Thymus (tissue), 11 donors: ENCODE data around the gene DOK1. TPM values are rescaled to one million over a fixed set of nuclear protein-coding genes. Genes with fewer than 3 reads are reported as not detected.

Source experiments
- DNase-seq, 9 donors: peaks; one replicate each; pipeline ENCODE4 v3.0.0-alpha.2; 2013; ENCODE audit warnings: low spot score in 9 of 9, low read depth in 6 of 9, missing footprints in 1 of 9
- H3K27ac ChIP-seq, 2 donors: one replicate each; pipeline ENCODE4 v1.5.1; 2013; ENCODE audit warnings: control low read depth in 1 of 2, low read depth in 1 of 2, low read length in 1 of 2, mild to moderate bottlenecking in 1 of 2, moderate library complexity in 1 of 2
- H3K27me3 ChIP-seq, 2 donors: one replicate each; pipeline ENCODE4 v1.5.1; 2013; ENCODE audit warnings: low read length in 1 of 2; ENCODE audit not compliant: control insufficient read depth in 2 of 2, insufficient read depth in 1 of 2
- H3K36me3 ChIP-seq, 2 donors: one replicate each; pipeline ENCODE4 v1.5.1; 2013; ENCODE audit warnings: low read length in 1 of 2, mild to moderate bottlenecking in 1 of 2, moderate library complexity in 1 of 2; ENCODE audit not compliant: control insufficient read depth in 2 of 2, insufficient read depth in 2 of 2
- H3K4me1 ChIP-seq, 2 donors: one replicate each; pipeline ENCODE4 v1.5.1; 2013; ENCODE audit warnings: low read length in 2 of 2; ENCODE audit not compliant: control insufficient read depth in 2 of 2, insufficient read depth in 2 of 2
- H3K4me3 ChIP-seq, 2 donors: one replicate each; pipeline ENCODE4 v1.5.1; 2013; ENCODE audit warnings: low read length in 2 of 2, control low read depth in 1 of 2, mild to moderate bottlenecking in 1 of 2
- H3K9me3 ChIP-seq, 2 donors: one replicate each; pipeline ENCODE4 v1.5.1; 2013; ENCODE audit warnings: low read length in 1 of 2, mild to moderate bottlenecking in 1 of 2; ENCODE audit not compliant: control insufficient read depth in 2 of 2, insufficient read depth in 1 of 2
- WGBS: extraction: QIAGEN DNeasy Blood & Tissue Kit; methylation state at CpG from one replicate; pipeline ENCODE4 v1.1.7; 2013; 5-methylcytosine and 5-hydroxymethylcytosine counted together
- polyA plus RNA-seq: library from polyadenylated mRNA; stranded (reverse); fragments of 200-250 nt; gene quantifications from one replicate; pipeline ENCODE4 v1.2.3, GENCODE V29; 2013
- total RNA-seq: library from RNA; stranded (reverse); fragments of 120-200 nt; gene quantifications from one replicate; pipeline ENCODE4 v1.2.4, GENCODE V29; 2013
- donor health status: healthy.

DOK1 gene
- total and polyA plus RNA-seq, 2 donors = 14.3 to 17.2 TPM

DNA sequence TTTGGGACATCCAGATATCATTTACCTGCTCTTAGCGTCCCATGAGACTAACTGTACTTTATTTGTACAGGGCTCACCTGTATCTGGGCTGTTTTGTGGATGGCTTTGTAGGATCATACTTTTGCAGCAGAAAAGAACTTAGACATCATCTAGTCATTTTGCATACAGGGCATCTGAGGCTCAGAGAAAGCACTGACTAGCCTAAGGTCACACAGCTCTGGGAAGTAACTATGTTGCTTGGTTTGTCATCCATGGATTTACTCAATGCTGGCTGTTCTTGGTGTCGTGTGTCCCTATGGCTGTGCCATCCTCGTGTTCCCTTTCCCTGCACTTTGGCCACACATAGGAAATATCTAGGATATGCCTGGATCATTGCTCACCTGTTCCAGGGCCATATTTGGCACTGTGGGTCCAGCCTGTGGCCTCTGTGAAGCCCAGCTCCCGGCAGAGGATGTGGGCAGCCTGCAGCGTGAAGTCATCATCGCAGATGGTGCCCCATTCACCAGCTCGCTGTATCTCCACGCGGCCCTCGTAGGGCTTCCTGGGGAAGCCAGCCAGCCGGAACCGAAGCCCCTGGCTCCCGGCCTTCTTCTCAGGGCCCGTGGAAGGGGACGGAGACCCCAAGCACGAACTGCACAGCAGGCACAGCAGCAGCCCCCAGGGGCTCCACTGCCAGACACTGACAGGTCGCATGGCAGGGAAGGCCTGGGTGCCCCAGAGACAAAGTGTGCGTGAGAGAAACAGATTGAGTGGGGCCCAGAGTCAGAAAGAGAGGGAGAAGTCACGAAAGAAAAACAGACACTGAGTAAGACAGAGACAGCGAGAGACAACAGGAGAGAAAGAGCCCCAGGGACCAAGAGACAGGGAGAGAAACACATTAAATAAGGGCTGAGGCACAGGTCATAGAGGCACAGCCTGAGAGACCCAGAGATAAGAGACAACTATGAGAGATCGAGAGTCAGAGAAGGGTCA is 2.3 kb upstream of the DOK1 start:
- Histone ChIP-seq H3K27me3 (peaks cover 51 to 88% of the 10 kb centered on the region in 2 donors), H3K4me1 (peaks cover 7 to 39% of the 10 kb centered on the region in 2 donors), H3K4me3 (no peak overlapping the region), H3K9me3 (peaks cover 5 to 7% of the 10 kb centered on the region in 2 donors), H3K27ac (no peak overlapping the region), H3K36me3 (peaks cover 2 to 3% of the 10 kb centered on the region in 2 donors)
- DNase-seq = no peak
- WGBS = 77% methylated on average over 21 of the region's 21 CpGs

DNA sequence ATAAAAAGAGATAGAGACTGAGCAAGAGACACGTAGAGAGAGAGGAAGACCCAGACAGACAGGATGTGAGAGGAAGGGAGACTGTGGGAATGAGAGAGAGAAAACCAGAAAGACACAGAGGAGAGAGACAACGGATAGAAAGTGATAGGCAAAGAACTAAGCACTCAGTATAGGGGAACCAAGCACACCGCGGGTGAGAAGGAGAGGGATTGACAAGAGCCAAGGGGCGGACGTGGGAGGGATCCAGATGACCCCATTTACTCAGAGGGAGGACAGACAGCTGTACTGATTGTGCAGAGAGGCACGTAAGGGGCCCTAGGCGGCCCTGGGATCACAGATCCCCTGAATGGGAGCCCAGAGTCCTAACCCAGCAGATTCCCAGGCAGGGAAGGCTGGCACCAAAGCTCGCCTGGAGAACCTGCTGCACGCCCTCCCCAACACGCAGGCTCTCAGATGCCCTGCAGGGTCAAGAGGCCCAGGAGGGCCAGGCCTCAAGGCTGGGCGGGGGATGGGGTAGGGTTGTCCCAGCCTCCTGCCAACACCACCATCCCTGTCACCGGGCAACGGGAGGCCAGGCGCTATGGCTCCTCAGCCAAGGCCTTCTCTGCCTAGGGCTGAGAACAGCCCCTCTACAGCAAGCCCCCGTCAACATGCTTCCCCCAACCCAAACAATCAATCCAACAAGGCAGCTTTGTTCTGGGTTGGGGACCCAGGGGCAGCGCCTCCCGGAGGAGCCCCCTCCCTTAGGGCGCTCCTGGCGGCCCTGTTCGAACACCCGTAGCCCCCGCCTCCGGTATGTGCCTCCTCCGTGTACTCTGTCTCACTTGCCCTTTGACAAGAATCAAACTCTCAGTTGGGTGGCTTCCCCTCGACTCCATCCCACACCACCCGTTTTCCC is 1.4 kb upstream of the DOK1 start:
- Histone ChIP-seq H3K4me3 (no peak overlapping the region), H3K36me3 (peaks cover 2 to 3% of the 10 kb centered on the region in 2 donors), H3K9me3 (peaks cover 5 to 7% of the 10 kb centered on the region in 2 donors), H3K27ac (no peak overlapping the region), H3K4me1 (peaks cover 7 to 39% of the 10 kb centered on the region in 2 donors), H3K27me3 (peaks cover 44 to 80% of the 10 kb centered on the region in 2 donors)
- 90% methylated on average over 27 of the region's 27 CpGs for WGBS
- no peak for DNase-seq

DNA sequence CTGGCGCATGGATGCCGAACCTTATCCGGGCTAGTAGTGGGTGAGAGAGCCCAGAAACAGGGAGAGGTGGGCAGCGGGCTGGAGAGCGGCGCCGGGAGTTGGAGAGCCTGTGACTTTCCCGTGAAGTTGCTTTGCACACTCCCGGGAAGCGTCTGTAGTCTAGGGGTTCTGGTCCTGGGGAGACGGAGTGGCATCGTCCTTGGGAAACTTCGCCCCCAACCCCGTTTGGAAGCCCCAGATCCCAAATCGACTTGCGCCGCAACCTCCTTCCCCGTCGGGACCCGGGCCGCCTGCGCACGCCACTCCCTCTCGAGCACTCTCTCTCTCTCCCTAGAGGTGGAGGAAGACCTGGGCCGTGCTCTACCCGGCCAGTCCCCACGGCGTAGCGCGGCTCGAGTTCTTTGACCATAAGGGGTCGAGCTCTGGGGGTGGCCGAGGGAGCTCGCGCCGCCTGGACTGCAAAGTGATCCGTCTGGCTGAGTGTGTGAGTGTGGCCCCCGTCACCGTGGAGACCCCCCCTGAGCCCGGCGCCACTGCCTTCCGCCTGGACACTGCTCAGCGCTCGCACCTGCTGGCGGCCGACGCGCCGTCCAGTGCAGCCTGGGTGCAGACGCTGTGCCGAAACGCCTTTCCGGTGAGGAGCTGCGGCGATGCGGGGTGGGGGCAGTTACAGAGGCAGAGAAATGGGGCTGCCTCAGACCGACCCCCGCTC is 456 bp downstream of the DOK1 start:
- under 1% methylated on average over 58 of the region's 58 CpGs for WGBS
- peak in 3 of 9 donors; percentile 18 to 61 (median 44) for DNase-seq
- peaks cover 7 to 28% of the 10 kb centered on the region in 2 donors for H3K4me1 ChIP-seq
- peak overlapping the region; percentile 97 to 99 for H3K4me3 ChIP-seq
- H3K36me3 ChIP-seq = peaks cover 2 to 3% of the 10 kb centered on the region in 2 donors
- peaks cover 27 to 63% of the 10 kb centered on the region in 2 donors for H3K27me3 ChIP-seq
- H3K27ac ChIP-seq = peak overlapping the region in 1 of 2 donors; percentile 58
- H3K9me3 ChIP-seq = no peaks in the 10 kb centered on the region

DNA sequence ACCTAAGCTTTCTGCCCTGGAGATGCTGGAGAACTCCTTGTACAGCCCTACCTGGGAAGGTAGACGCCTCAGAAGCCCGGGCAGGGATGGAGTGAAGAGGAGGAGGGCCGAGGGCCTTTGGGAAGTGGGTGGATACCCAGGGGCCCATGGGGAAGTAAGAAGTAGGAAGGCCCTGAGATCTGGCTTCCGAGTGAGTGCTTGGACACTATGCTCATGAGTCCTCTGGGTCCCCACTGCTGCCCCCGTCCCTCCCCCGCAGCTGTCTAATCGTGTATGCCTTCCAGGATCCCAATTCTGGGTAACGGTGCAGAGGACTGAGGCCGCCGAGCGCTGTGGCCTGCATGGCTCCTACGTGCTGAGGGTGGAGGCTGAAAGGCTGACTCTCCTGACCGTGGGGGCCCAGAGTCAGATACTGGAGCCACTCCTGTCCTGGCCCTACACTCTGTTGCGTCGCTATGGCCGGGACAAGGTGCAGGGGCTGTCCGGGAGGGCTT is 1.1 kb downstream of the DOK1 start:
- no peak for DNase-seq
- H3K27ac ChIP-seq = no peak overlapping the region
- H3K36me3 ChIP-seq = peaks cover 2 to 3% of the 10 kb centered on the region in 2 donors
- H3K4me3 ChIP-seq = peak overlapping the region; percentile 97 to 99
- peaks cover 7 to 28% of the 10 kb centered on the region in 2 donors for H3K4me1 ChIP-seq
- WGBS = 79% methylated on average over 17 of the region's 17 CpGs
- peaks cover 20 to 62% of the 10 kb centered on the region in 2 donors for H3K27me3 ChIP-seq
- no peaks in the 10 kb centered on the region for H3K9me3 ChIP-seq

DNA sequence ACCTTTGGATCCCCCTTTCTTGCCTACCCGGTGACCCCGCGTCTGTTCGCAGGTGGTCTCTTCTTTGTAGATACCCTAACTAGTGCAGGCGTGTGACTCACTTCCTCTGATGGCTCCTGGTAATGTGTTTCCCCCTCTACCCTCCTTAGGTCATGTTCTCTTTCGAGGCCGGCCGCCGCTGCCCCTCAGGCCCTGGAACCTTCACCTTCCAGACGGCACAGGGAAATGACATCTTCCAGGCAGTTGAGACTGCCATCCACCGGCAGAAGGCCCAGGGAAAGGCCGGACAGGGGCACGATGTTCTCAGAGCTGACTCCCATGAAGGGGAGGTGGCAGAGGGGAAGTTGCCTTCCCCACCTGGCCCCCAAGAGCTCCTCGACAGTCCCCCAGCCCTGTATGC is 1.6 kb downstream of the DOK1 start:
- Histone ChIP-seq H3K36me3 (peaks cover 2 to 3% of the 10 kb centered on the region in 2 donors), H3K27me3 (peaks cover 17 to 57% of the 10 kb centered on the region in 2 donors), H3K9me3 (no peaks in the 10 kb centered on the region), H3K27ac (no peak overlapping the region), H3K4me3 (no peak overlapping the region), H3K4me1 (peaks cover 7 to 28% of the 10 kb centered on the region in 2 donors)
- WGBS = 95% methylated on average over 14 of the region's 14 CpGs
- DNase-seq = no peak

DNA sequence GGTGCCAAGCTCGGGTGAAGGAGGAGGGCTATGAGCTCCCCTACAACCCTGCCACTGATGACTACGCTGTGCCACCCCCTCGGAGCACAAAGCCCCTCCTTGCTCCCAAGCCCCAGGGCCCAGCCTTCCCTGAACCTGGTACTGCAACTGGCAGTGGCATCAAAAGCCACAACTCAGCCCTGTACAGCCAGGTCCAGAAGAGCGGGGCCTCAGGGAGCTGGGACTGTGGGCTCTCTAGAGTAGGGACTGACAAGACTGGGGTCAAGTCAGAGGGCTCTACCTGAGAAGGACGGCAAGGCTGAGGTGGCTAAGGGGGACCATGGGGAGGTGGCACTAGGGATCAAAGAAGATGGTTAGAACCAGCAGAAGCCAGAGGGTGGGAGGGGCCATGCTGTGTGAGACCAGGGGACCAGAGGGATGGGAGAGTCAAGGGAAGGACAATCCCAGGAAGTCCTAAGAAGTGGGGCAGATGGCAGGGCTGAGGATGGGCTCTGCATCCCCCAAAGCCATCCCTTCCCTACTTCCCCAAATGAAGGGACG is 2.4 kb downstream of the DOK1 start:
- Histone ChIP-seq H3K27ac (no peak overlapping the region), H3K4me1 (peaks cover 7 to 28% of the 10 kb centered on the region in 2 donors)
- 94% methylated on average over 6 of the region's 6 CpGs for WGBS

DNA sequence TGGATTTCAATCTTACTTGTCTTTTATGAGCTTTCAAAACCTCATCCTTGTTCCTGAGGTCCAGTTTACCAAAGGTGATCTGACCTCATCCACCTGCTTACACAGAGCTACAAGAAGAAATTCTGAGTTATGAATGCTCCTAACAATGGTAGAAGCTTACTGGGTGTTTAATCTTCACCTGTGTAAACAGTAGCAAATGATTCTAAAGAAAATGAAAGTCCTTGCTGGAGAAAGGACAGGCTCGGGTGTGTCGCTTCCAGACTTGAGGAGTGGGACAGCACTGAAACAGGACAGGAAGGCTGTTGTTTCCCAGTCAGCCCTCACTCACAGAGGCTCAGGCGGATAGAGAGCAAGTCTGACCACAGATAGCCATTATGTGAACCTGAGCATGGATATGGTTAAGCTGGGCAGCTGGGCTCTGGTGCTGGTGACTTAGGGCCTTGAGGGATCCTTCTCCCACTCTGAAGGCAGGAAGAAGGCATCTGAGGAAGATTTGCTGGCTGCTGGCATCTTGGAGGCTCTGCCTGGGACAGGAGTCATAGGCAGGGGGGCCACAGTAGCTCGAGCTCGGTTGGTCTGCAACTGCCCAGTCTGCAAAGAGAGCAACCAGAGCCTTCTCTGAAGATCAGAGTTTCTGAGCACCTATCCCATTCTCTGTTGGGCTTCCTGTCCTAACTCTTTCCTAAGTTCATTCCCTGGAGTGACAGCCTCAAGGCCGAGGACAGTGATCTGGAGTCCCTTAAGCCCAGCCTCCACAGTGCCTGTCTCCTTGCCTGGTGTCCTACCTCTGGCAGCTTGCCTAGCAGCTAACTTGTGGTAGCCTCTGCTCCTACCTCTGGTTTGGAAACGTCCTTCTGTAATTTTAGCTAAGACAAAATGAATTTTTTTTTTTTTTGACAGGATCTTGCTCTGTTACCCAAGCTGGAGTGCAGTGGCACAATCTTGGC is 4.0 kb downstream of the DOK1 start:
- Histone ChIP-seq H3K27me3 (peaks cover 3 to 41% of the 10 kb centered on the region in 2 donors), H3K4me1 (peaks cover 7 to 19% of the 10 kb centered on the region in 2 donors), H3K4me3 (no peak overlapping the region), H3K27ac (no peak overlapping the region), H3K9me3 (no peaks in the 10 kb centered on the region), H3K36me3 (peaks cover 2 to 3% of the 10 kb centered on the region in 2 donors)
- 93% methylated on average over 7 of the region's 7 CpGs for whole genome bisulfite sequencing
- DNase-seq = no peak

More for the DNA sequence above, 2.4 kb downstream of the DOK1 start:
- Histone ChIP-seq H3K4me3 (no peak overlapping the region), H3K27me3 (peaks cover 11 to 54% of the 10 kb centered on the region in 2 donors), H3K36me3 (peaks cover 2 to 3% of the 10 kb centered on the region in 2 donors), H3K9me3 (no peaks in the 10 kb centered on the region)
- no peak for DNase-seq
